OCI-LY7 (cell line): Measurements from ENCODE around the gene MLLT10.

Experiments
- CTCF ChIP-seq: fragments of 200-600 bp; sonication (generic); conservative IDR thresholded peaks from 2 replicates; pipeline ENCODE4 v1.5.1; 2014; ENCODE audit warnings: mild to moderate bottlenecking, antibody characterized with exemption, low read length, moderate library complexity, mixed read lengths
- EZH2phosphoT487 ChIP-seq: fragments of 200-600 bp; sonication (generic); IDR thresholded peaks from 2 replicates; pipeline ENCODE4 v1.6.1; 2018; ENCODE audit warnings: low read depth, borderline replicate concordance, mild to moderate bottlenecking, mixed run types, antibody characterized with exemption, low read length, moderate library complexity, mixed read lengths

DNA sequence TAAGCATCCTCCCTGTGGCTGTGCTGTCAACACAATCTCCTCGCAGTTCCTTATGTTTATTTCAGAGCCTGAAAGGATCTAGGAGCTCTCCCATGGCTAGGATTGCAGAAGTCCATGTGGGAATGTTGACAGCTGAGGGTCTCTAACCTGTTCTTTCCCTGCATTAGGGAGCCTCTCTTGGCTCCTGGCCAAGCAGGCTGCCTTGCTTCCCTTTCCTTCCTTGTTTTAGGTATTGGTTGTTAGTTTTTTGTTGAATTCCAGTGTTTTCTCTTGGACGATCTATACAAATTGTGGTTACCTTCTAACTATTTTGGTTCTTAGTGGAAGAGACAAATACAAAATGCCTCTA is 171.8 kb downstream of the MLLT10 start:
- no peak for TF ChIP-seq CTCF
- no peak for TF ChIP-seq EZH2phosphoT487
